ENCODE data around the gene HK1. TPM values are rescaled to one million over a fixed set of nuclear protein-coding genes. Genes with fewer than 3 reads are reported as not detected.
A peak's percentile ranks its signal among the peaks of the same experiment; 100 is the strongest.

HK1 gene
- total and polyA plus RNA-seq, 2 of the 13 experiments (the other 11 are each of a cell fraction or from before 2014, with no cell fraction given) = 0.29 to 1.5 TPM

DNA sequence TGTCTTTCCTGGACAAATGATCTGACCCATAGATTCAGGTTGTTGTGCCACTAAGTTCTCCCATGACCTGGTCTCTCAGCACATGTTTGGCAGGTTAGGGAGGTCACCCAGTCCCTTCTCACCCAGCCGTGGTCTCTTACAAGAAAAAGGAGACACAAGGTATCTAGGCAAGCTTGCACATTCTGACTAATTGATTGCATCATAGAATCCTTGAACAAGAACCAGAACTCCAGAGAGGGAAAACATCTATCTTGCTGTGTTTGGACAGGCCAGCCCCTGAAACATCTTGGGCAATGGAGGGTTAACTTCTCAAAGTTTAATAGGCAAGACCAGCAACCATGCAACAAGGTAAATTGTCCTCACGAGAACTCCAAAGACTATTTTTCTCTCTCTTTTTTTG, 8.5 kb upstream of the HK1 start:
- no peak overlapping the region for H3K9ac ChIP-seq (ENCODE audit: insufficient read depth, low read depth, low read length)
- H2AFZ ChIP-seq (ENCODE audit: low read length) = no peak overlapping the region
- no peak for TF ChIP-seq ZNF878 (CRISPR knock-in tag; IDR thresholded peaks at IDR 0.05)
- no peak for TF ChIP-seq ZNF850 (CRISPR knock-in tag; conservative IDR thresholded peaks at IDR 0.05)
- peak; percentile 29; the same call in 1 of the 2 replicates for TF ChIP-seq ATF7 (IDR thresholded peaks at IDR 0.05)
- no peak for TF ChIP-seq ATF7 (CRISPR knock-in tag; IDR thresholded peaks at IDR 0.05)
- TF ChIP-seq ZNF121 (CRISPR knock-in tag; IDR thresholded peaks at IDR 0.05) = no peak
- no peak for TF ChIP-seq SKI (IDR thresholded peaks at IDR 0.05; ENCODE audit: partially characterized antibody)
- TF ChIP-seq CEBPZ (IDR thresholded peaks at IDR 0.05; ENCODE audit: low read length) = no peak
- TF ChIP-seq SAFB2 (CRISPR knock-in tag; IDR thresholded peaks at IDR 0.05; ENCODE audit: borderline replicate concordance, low read depth) = no peak
- TF ChIP-seq IRF1 (CRISPR knock-in tag; IDR thresholded peaks at IDR 0.05; ENCODE audit: low read depth) = no peak
- TF ChIP-seq NFE2L2 (IDR thresholded peaks at IDR 0.05; ENCODE audit: low read length) = no peak
- TF ChIP-seq SETDB1 (CRISPR knock-in tag; IDR thresholded peaks at IDR 0.05; ENCODE audit: borderline replicate concordance) = no peak
- TF ChIP-seq DBP (CRISPR knock-in tag; IDR thresholded peaks at IDR 0.05; ENCODE audit: not compliant biosample characterization) = no peak
- TF ChIP-seq ZFP1 (CRISPR knock-in tag; IDR thresholded peaks at IDR 0.05) = no peak
- TF ChIP-seq CEBPG (CRISPR knock-in tag; IDR thresholded peaks at IDR 0.05) = peak; percentile 26; the same call in 1 of the 2 replicates
- peak; percentile 77 for TF ChIP-seq CEBPB (IDR thresholded peaks at IDR 0.05; ENCODE audit: borderline replicate concordance, low read depth, low read length)
- no peaks in the 10 kb centered on the region; a peak in 1 of 5 replicates for H3K27me3 ChIP-seq (ENCODE audit: control insufficient read depth in 1 of 2, insufficient read depth in 2 of 2, low read length in 2 of 2)
- no peak overlapping the region for H3K4me2 ChIP-seq (ENCODE audit: low read depth, low read length)
- no peak for ATAC-seq
- no peaks in the 10 kb centered on the region for H3K36me3 ChIP-seq (replicated peaks in 1 of 2; ENCODE audit: control insufficient read depth in 1 of 2, insufficient read depth in 2 of 2, low read length in 2 of 2)
- H3K9me3 ChIP-seq (ENCODE audit: low read length) = no peaks in the 10 kb centered on the region
- in situ Hi-C loops (cut with HindIII; ENCODE audit: extremely low pct_ligation_motif_present, low pct_unique_long_range_greater_than_20kb) = no loop called here
- 36% methylated on average over 2 of the region's 2 CpGs for WGBS (ENCODE audit: low lambda C conversion rate)
- H3K79me2 ChIP-seq (ENCODE audit: insufficient read depth, low read length) = no peaks in the 10 kb centered on the region
- no TSS peak for BruUV-seq (replicated peaks)
- H4K20me1 ChIP-seq (ENCODE audit: insufficient read depth, low read length) = no peaks in the 10 kb centered on the region
- no peak for FAIRE-seq
- intact Hi-C loops (cut with micrococcal nuclease; ENCODE audit: unreplicated experiment) = no loop called here
- no peak for DNase-seq (ENCODE audit: low spot score)
- ChIA-PET CTCF (ENCODE audit: low intra/inter-chr PET ratio, low total read pairs) (no interaction called here), POLR2A (no interaction called here)
- H3K27ac ChIP-seq (ENCODE audit: extremely low read length, insufficient read depth, low read length) = no peak overlapping the region
- H3K4me1 ChIP-seq (ENCODE audit: insufficient read depth, low read length) = peaks cover 7% of the 10 kb centered on the region; the same call in 1 of the 2 replicates
- H3K4me3 ChIP-seq (replicated peaks in 1 of 3; ENCODE audit: insufficient read depth in 1 of 3, low read depth in 2 of 3, low read length in 3 of 3) = no peak overlapping the region

Measured in HepG2 (cell line).